Breast epithelium (tissue), 4 donors: ENCODE data around the gene FAM149B1. TPM values are rescaled to one million over a fixed set of nuclear protein-coding genes. Genes with fewer than 3 reads are reported as not detected.

ENCODE experiments used
- DNase-seq, 2 donors: peaks; one replicate each; pipeline ENCODE4 v3.0.0-alpha.2; 2019; ENCODE audit warnings: low spot score in 2 of 2
- H3K27ac ChIP-seq, 2 donors: fragments of 200-600 bp; sonication (generic) in 1 of 2; one replicate each; pipeline ENCODE4 v1.5.1; 2016 to 2019; ENCODE audit warnings: mild to moderate bottlenecking in 1 of 2
- H3K27me3 ChIP-seq, 2 donors: fragments of 200-600 bp; sonication (generic) in 1 of 2; one replicate each; pipeline versions ENCODE4 v1.5.1 to v1.6.0; 2017 to 2019; ENCODE audit warnings: control low read depth in 1 of 2, mild to moderate bottlenecking in 1 of 2
- H3K36me3 ChIP-seq: fragments of 200-600 bp; one replicate; pipeline ENCODE4 v1.5.1; 2019
- H3K4me1 ChIP-seq, 2 donors: fragments of 200-600 bp; sonication (generic); one replicate each; pipeline ENCODE4 v1.5.1; 2016 to 2019; ENCODE audit warnings: control low read depth in 1 of 2
- H3K4me3 ChIP-seq, 3 donors: fragments of 200-600 bp; sonication (generic); 1 replicate in 2 of 3; 2 replicates in 1 of 3; pipeline ENCODE4 v1.5.1; 2016 to 2019; ENCODE audit warnings: mild to moderate bottlenecking in 3 of 3, moderate library complexity in 2 of 3
- H3K9me3 ChIP-seq, 2 donors: fragments of 200-600 bp; sonication (generic) in 1 of 2; one replicate each; pipeline ENCODE4 v1.5.1; 2016 to 2019; ENCODE audit warnings: control low read depth in 1 of 2
- POLR2A ChIP-seq: fragments of 450-650 bp; IDR thresholded peaks from one replicate; pipeline ENCODE4 v1.6.1; 2016; ENCODE audit warnings: antibody characterized with exemption, mild to moderate bottlenecking, moderate library complexity
- POLR2AphosphoS5 ChIP-seq, 3 donors: sonication (generic); formaldehyde crosslinking; IDR thresholded peaks; one replicate each; pipeline ENCODE4 v1.6.1; 2017; ENCODE audit warnings: antibody characterized with exemption in 3 of 3
- intact Hi-C: fragments of 100-400 bp; cut with DNase I; formaldehyde crosslinking; loops from one replicate; pipeline ENCODE4 v1.15.1; 2023; ENCODE audit warnings: low total_unique reads
- total RNA-seq, 3 donors: library from RNA; depleted of rRNA; stranded (reverse); fragments of >200 nt; gene quantifications; one replicate each; pipeline ENCODE4 v1.1.0, GENCODE V29; 2016
- TF ChIP-seq, protein P1 (sequence below), 3 donors: fragments of 450-650 bp; IDR thresholded peaks; one replicate each; pipeline ENCODE4 v1.5.1; 2016 to 2017; ENCODE audit warnings: antibody characterized with exemption in 3 of 3, mild to moderate bottlenecking in 3 of 3, moderate library complexity in 3 of 3

FAM149B1 gene
- total RNA-seq = 10 to 100 TPM; 19.4 to 24.6 (median 19.7) TPM

DNA sequence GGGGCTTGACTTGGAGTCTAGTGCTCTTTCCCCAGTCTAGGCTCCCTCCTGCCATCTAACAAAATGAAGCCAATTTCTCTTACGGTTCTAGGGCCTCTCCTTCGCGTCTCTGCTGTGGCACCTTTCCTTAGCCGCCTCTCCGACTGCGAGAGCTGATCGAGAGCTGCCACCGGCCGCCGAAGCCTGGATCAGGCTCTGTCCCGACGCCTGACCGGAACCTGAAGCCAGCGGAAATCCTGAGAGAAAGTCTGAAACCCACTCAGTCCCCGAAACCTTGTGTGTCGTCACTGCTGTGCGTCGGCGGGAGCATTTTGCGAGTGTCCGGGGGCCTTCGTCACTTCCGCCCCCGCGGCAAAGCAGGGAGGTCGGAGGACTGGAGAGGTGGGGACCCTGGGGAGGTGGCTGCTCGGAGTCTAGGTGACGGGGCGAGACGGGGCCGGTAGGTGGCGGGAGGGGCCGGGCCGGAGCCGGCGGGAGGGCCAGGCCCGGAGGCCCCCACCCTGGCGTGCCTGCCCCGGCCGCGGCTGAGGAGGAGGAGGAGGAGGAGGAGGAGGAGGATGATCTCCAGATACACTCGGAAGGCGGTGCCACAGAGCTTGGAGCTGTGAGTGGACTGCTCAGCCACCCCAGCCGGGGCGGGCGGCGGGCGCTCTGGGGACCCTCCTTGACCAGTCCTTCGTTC, at the start of gene FAM149B1, which contains the start of gene ECD:
Gene FAM149B1 (plus strand): TSS at position 337 of the 682 bp plus-strand sequence. CDS start 221 bp downstream, at position 558.
Gene ECD (minus strand): TSS at position 226 of the 682 bp plus-strand sequence. CDS start 4,071 bp downstream, outside the sequence.
- Histone ChIP-seq H3K27ac (peak within 1 kb of the TSS; percentile 98 to 99), H3K4me3 (peak within 1 kb of the TSS; percentile 90 to 93 (median 91)), H3K4me1 (peaks cover 0 to 9% of the 10 kb centered on the region in 2 donors), H3K9me3 (no peaks in the 10 kb centered on the region), H3K36me3 (no peaks in the 10 kb centered on the region), H3K27me3 (no peaks in the 10 kb centered on the region)
- peak; percentile 90 to 93 for DNase-seq
- intact Hi-C loops = no loop called here
- TF ChIP-seq POLR2A (peak; percentile 95), POLR2AphosphoS5 (IDR thresholded peaks at IDR 0.05) (peak; percentile 98 to 100 (median 98))
- TF ChIP-seq, protein P1, sequence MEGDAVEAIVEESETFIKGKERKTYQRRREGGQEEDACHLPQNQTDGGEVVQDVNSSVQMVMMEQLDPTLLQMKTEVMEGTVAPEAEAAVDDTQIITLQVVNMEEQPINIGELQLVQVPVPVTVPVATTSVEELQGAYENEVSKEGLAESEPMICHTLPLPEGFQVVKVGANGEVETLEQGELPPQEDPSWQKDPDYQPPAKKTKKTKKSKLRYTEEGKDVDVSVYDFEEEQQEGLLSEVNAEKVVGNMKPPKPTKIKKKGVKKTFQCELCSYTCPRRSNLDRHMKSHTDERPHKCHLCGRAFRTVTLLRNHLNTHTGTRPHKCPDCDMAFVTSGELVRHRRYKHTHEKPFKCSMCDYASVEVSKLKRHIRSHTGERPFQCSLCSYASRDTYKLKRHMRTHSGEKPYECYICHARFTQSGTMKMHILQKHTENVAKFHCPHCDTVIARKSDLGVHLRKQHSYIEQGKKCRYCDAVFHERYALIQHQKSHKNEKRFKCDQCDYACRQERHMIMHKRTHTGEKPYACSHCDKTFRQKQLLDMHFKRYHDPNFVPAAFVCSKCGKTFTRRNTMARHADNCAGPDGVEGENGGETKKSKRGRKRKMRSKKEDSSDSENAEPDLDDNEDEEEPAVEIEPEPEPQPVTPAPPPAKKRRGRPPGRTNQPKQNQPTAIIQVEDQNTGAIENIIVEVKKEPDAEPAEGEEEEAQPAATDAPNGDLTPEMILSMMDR (IDR thresholded peaks at IDR 0.05) = peak in 1 of 3 donors; percentile 20

DNA sequence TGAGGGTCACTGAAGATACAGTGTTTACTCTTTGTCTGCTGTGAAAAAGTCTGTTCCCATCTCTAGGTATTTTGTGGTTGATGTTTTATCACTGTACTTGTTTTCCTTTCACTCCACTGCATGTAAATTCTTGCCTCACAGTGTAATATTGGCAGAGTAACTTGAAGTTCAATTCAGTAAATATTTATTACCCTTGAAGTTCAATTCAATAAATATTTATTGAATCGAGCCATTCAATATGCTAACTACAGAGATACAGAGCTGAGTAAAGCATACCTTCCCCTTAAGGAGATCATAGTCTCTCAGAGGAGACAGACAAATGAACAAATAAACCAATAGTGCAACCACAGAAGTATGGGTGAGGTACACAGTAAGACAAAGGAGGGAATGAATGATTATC, 48.5 kb upstream of the FAM149B1 start:
- no peaks in the 10 kb centered on the region for H3K36me3 ChIP-seq
- no peak for DNase-seq

DNA sequence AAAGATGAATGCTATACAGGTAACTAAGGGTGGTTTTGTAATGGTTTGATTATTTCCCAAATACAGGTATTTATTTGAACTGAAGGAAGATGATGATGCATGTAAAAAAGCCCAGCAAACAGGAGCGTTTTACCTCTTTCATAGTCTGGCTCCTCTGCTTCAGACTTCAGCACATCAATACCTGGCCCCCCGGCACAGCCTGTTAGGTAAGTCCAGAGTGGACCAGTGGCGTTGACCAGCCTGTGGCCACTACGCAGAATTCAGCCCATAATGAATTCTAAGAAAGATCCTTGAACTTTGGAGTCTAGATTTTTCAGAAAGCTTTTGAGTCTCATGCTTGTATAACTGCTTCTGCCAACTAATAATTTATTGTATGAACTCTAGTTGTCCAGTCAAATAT, 48.0 kb upstream of the FAM149B1 start:
- Histone ChIP-seq H3K27me3 (no peaks in the 10 kb centered on the region), H3K4me3 (no peak overlapping the region), H3K9me3 (no peaks in the 10 kb centered on the region), H3K27ac (no peak overlapping the region), H3K4me1 (no peaks in the 10 kb centered on the region), H3K36me3 (no peaks in the 10 kb centered on the region)
- DNase-seq = no peak
- intact Hi-C loops = no loop called here
- no peak for TF ChIP-seq POLR2A
- no peak for TF ChIP-seq POLR2AphosphoS5 (IDR thresholded peaks at IDR 0.05)
- TF ChIP-seq, protein P1 (IDR thresholded peaks at IDR 0.05) = no peak

More for the DNA sequence above, 48.5 kb upstream of the FAM149B1 start:
- H3K27ac ChIP-seq = no peak overlapping the region
- no peaks in the 10 kb centered on the region for H3K4me1 ChIP-seq
- H3K27me3 ChIP-seq = no peaks in the 10 kb centered on the region
- no peaks in the 10 kb centered on the region for H3K9me3 ChIP-seq
- TF ChIP-seq, protein P1 (IDR thresholded peaks at IDR 0.05) = no peak
- no peak for TF ChIP-seq POLR2A
- TF ChIP-seq POLR2AphosphoS5 (IDR thresholded peaks at IDR 0.05) = no peak
- no peak overlapping the region for H3K4me3 ChIP-seq
- intact Hi-C loops = no loop called here

DNA sequence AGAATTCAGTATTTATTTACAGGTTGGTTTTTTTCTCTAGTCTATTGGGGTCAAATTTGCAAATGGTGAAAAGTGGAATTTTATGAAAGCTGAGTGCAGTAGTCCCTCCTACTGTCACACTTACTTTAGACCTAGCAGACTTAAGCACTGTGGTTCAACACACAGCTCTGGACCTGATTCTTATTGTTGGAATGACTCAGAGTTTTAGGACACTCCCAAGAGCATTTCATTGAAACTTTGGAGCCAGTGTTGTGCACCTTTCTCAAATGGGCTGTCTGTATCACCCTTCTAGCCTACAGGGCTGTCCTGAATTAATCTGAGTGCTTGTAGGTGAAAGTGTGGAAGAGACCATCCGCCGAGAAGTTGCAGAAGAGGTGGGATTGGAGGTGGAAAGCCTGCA, 41.6 kb upstream of the FAM149B1 start:
- no peak for DNase-seq
- Histone ChIP-seq H3K36me3 (no peaks in the 10 kb centered on the region), H3K27me3 (no peaks in the 10 kb centered on the region), H3K27ac (no peak overlapping the region), H3K4me3 (no peak overlapping the region), H3K9me3 (no peaks in the 10 kb centered on the region), H3K4me1 (peaks cover 0 to 1% of the 10 kb centered on the region in 2 donors)
- intact Hi-C loops = no loop called here
- TF ChIP-seq POLR2AphosphoS5 (IDR thresholded peaks at IDR 0.05) = no peak
- TF ChIP-seq, protein P1 (IDR thresholded peaks at IDR 0.05) = no peak
- TF ChIP-seq POLR2A = no peak

DNA sequence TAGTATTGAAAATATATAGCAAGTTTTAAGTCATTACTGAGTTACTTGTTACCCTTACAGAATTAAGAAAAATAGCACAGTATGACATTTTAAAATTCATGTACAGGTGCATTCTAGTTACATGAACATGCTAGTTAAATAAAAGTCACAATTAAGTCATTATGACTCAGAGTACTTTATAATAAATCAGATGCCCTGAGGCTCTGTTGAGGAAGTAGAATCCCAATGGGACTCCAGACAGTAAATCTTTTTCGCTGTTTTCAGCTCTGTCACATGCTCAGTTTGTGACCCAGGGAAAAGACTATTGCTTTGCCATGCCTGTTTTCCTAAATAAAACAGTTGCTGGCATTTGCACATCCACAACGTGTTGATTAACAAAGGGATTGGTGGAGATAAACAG, 36.6 kb upstream of the FAM149B1 start:
- intact Hi-C loops = no loop called here
- TF ChIP-seq POLR2A (no peak), POLR2AphosphoS5 (IDR thresholded peaks at IDR 0.05) (no peak)
- TF ChIP-seq, protein P1 (IDR thresholded peaks at IDR 0.05) = no peak
- peaks cover 0 to 4% of the 10 kb centered on the region in 2 donors for H3K4me1 ChIP-seq
- peak overlapping the region; percentile 52 to 60 for H3K27ac ChIP-seq
- no peak overlapping the region for H3K4me3 ChIP-seq
- no peaks in the 10 kb centered on the region for H3K9me3 ChIP-seq
- no peaks in the 10 kb centered on the region for H3K36me3 ChIP-seq
- DNase-seq = no peak
- H3K27me3 ChIP-seq = no peaks in the 10 kb centered on the region
